Lower leg skin (tissue), 4 donors: Measurements from ENCODE around the gene NSMF. TPM values are rescaled to one million over a fixed set of nuclear protein-coding genes. Genes with fewer than 3 reads are reported as not detected.
A peak's percentile ranks its signal among the peaks of the same experiment; 100 is the strongest.

Source experiments
- DNase-seq, 2 donors: peaks; one replicate each; pipeline ENCODE4 v3.0.0-alpha.2; 2019; ENCODE audit warnings: low spot score in 2 of 2
- H3K4me3 ChIP-seq: fragments of 200-600 bp; sonication (generic); 2 replicates; pipeline ENCODE4 v1.5.1; 2017; ENCODE audit warnings: mild to moderate bottlenecking, low read depth; ENCODE audit not compliant: poor library complexity, severe bottlenecking
- POLR2A ChIP-seq, 2 donors: fragments of 450-650 bp; IDR thresholded peaks; one replicate each; pipeline ENCODE4 v1.6.1; 2016 to 2017; ENCODE audit warnings: antibody characterized with exemption in 2 of 2, mild to moderate bottlenecking in 1 of 2, moderate library complexity in 1 of 2
- WGBS, 2 donors: methylation state at CpG; one replicate each; pipeline ENCODE4 v1.1.5; 2018; 5-methylcytosine and 5-hydroxymethylcytosine counted together
- intact Hi-C: fragments of 100-400 bp; cut with DNase I; formaldehyde crosslinking; loops from one replicate; pipeline ENCODE4 v1.15.0; 2023; ENCODE audit warnings: low total_unique reads
- total RNA-seq, 4 donors: library from RNA; depleted of rRNA; stranded (reverse); fragments of >200 nt; gene quantifications; one replicate each; pipeline ENCODE4 v1.1.0, GENCODE V29; 2016
- TF ChIP-seq, protein P1 (sequence below), 3 donors: fragments of 450-650 bp; IDR thresholded peaks; one replicate each; pipeline ENCODE4 v1.5.1; 2016; ENCODE audit warnings: antibody characterized with exemption in 3 of 3, mild to moderate bottlenecking in 3 of 3, moderate library complexity in 2 of 3

The NSMF gene
- total RNA-seq, 4 donors from 2014 or later: 18.6 to 41.8 (median 24.3) TPM

GRCh38 chr9:137460363-137461315 lies 1.5 kb upstream of the NSMF start:
- TF ChIP-seq, protein P1, sequence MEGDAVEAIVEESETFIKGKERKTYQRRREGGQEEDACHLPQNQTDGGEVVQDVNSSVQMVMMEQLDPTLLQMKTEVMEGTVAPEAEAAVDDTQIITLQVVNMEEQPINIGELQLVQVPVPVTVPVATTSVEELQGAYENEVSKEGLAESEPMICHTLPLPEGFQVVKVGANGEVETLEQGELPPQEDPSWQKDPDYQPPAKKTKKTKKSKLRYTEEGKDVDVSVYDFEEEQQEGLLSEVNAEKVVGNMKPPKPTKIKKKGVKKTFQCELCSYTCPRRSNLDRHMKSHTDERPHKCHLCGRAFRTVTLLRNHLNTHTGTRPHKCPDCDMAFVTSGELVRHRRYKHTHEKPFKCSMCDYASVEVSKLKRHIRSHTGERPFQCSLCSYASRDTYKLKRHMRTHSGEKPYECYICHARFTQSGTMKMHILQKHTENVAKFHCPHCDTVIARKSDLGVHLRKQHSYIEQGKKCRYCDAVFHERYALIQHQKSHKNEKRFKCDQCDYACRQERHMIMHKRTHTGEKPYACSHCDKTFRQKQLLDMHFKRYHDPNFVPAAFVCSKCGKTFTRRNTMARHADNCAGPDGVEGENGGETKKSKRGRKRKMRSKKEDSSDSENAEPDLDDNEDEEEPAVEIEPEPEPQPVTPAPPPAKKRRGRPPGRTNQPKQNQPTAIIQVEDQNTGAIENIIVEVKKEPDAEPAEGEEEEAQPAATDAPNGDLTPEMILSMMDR (IDR thresholded peaks at IDR 0.05): no peak
- no peak for TF ChIP-seq POLR2A (IDR thresholded peaks at IDR 0.05)
- DNase-seq: peak in 1 of 2 donors; percentile 86
- no peak overlapping the region for H3K4me3 ChIP-seq
- 90 to 95% methylated on average over 22 to 31 of the region's 31 CpGs for WGBS, 2 donors
- intact Hi-C loops: no loop called here

DNA sequence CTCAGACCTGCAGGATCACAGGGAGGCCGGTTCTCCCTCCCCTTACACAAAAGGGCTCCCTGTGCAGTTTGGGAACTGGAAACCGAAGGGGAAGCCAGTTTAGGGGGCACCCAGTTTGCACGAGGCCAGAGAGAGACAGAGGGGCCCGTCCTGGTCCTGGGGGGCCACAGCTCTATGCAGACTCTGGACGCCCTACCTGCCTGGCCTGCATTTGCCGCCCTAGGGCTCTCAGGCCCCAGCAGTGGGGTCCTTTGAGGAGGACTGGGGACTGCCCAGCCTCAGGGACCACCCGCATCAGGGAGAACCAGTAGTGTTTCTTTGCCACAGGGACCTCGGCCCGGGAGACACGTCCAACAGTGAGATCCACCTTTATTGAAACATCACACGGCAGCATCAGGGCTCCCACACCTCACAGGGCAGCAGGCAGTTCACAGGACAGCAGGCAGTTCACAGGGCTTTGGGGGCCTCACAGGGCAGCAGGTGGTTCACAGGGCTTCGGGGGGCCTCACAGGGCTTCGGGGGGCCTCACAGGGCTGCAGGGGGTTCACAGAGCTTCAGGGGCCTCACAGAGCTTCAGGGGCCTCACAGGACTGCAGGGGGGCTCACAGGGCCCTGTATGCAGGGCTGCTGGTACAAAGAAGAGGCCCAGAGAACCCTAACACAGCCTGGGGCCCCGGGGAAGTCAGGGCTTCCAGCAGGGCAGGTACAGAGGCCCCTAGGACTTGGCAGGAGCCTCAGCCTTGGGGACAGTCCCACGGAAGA lies 648 bp upstream of the NSMF start:
- intact Hi-C loops: loop anchor here (5.0 kb wide), 1 partner anchor 153 kb away; no protein-coding TSS in a partner anchor
- TF ChIP-seq, protein P1 (IDR thresholded peaks at IDR 0.05): no peak
- no peak for TF ChIP-seq POLR2A (IDR thresholded peaks at IDR 0.05)
- 33 to 34% methylated on average over 8 to 9 of the region's 15 CpGs for WGBS, 2 donors
- peak in 1 of 2 donors; percentile 87 for DNase-seq
- H3K4me3 ChIP-seq: no peak overlapping the region

DNA sequence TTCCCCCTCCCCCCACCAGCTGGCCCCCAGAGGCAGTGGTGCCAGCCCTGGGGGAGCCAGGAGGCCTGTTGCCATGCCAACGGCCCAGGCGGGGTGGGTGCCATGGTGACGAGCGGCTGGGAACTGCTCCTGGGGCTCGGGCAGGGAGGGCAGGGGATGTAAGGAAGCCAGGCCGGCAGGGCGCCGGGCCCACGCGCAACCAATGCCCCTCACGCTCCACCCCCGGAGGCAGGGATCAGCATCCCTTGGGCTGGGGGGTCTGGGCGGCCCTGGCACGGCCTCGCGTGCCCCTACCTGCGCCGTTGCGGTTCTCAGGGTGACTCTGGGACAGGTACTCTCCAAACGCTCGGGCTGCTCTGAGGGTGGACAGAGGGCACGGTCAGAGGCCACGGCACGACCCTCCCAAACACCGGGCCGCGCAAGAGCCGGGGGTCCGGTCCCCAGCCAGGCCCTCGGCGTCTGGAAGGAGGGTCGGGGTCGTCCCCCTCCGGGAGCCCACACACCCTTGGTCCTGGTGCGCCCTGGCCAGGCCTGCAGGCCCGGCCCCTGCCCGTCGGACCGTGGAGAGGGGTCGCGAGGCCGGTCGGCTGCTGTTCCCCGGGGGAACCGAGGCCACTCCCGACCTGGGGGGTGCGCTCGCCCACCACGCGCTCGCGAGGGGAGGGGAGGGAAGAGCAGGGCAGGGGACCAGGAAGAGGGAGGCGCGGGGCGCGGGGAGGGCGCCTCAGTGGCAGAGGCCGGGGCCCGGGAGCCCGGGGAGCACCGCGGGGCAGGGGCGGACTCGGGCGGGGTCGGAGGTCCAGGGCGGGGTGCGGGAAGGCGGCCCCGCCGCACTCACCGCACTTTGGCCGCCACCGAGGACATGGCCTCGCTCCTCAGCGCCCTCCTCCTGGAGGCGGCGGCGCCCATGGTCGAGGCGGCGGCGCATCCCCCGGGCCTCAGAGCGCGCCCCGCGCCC lies 661 bp downstream of the NSMF start:
- no peak for TF ChIP-seq POLR2A (IDR thresholded peaks at IDR 0.05)
- TF ChIP-seq, protein P1 (IDR thresholded peaks at IDR 0.05): no peak
- WGBS, 2 donors: 7% methylated on average over 67 of the region's 88 CpGs; no CpG with 5 or more reads in 1 of the 2 donors
- DNase-seq: peak in 1 of 2 donors; percentile 89
- intact Hi-C loops: loop anchor here (5.0 kb wide), 1 partner anchor 154 kb away; no protein-coding TSS in a partner anchor
- H3K4me3 ChIP-seq: peak overlapping the region; percentile 46

GRCh38 chr9:137457406-137458193 lies 1.5 kb downstream of the NSMF start:
- DNase-seq: peak in 1 of 2 donors; percentile 88
- TF ChIP-seq, protein P1 (IDR thresholded peaks at IDR 0.05): no peak
- TF ChIP-seq POLR2A (IDR thresholded peaks at IDR 0.05): no peak
- no peak overlapping the region for H3K4me3 ChIP-seq
- intact Hi-C loops: loop anchor here (5.0 kb wide), 1 partner anchor 155 kb away; no protein-coding TSS in a partner anchor
- 90 to 93% methylated on average over 15 to 39 of the region's 44 CpGs for WGBS, 2 donors
